NCI-H1092 treated with DMSO at 0.1 percent for 48 hours (cell line): ENCODE results near the gene PARN.
"Not testable (repeated sequence)": the region's sequence is repeated elsewhere in the genome, so short reads cannot be mapped to it uniquely, and the experiment has no call there.

Experiments
- DNase-seq: peaks from one replicate; lab custom pipeline; 2025; lab: John Stamatoyannopoulos, UW

Gene PARN

GRCh38 chr16:14437426-14437825 is 192.6 kb downstream of the PARN start:
- DNase-seq: no peak

DNA sequence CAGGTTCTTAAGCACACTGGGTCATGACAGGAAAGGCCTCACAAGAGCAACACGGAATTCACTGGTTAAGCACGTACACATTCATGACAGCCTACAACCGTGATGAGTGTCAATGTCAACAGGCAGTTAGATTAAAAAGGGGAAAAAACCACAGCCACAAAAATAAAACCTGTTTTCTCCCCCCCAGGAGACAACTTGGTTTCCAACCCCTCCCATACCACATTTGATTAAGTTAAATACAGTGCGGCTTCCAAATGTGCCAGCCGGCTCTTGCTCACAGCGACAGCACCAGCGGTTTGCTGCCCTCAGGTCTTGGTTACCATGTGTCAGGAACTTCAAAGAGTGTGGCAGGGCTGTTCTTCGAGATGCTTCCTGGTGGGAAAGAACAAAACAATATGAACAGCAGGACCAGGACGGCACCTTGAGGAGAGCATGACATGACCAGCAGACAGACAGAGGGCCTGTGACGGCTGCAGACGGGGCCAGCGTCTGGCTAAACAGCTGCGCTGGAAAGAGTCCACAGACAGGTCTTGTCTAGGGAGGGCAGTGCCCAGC is 193.6 kb downstream of the PARN start:
- DNase-seq: no peak

DNA sequence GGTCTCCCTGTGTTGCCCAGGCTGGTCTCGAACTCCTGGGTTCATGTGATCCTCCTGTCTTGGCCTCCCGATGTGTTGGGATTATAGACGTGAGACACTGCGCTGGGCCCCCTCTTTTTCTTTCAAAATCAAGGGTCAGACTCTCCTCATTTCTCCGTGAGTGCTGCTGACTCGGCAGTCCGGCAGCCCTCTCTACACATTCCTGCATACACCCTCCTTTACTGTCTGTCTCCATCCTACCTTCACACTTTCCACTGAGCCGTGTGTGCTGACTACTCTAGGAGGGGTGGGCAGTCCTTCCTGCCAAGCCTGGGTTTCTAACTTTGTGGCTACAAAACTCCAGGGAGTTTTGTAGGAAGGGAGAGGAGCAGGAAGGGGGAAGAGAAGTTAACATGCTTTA is 195.2 kb downstream of the PARN start:
- no peak for DNase-seq

DNA sequence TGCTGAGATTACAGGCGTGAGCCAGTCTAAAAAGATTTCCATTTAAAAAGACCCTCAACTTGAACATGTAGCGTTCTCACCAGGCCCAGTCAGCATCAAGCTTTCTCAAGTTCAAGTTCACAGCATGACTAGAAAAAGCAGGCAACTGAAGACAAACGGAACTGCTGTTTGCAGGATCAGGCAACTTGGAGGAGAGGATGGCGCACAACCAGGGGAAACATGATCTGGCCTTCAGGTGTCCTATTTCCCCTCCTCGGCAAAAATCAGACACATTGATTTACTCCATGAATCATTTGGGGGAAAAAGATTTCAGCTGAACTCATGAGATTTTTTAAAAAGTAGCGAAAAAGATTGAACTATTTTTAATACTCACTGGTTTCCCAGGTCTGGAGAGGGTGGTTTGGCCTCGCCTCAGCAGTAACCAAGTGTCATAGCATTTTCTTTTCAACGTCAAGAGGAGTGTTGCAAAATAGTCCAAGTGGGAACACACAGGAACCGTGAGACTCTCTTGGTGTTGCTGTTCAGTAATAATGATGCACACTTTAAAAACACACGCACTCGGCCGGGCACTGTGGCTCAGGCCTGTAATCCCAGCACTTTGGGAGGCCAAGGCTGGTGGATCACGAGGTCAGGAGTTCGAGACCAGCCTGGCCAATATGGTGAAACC is 201.0 kb downstream of the PARN start:
- DNase-seq: not testable (repeated sequence)

GRCh38 chr16:14428043-14428442 is 202.0 kb downstream of the PARN start:
- DNase-seq: no peak

GRCh38 chr16:14427371-14427948 is 202.6 kb downstream of the PARN start:
- no peak for DNase-seq

- no peak for DNase-seq
These were observed 205.5 kb downstream of the PARN start for GRCh38 chr16:14424595-14424994.

- no peak for DNase-seq
These were observed 206.7 kb downstream of the PARN start for GRCh38 chr16:14423344-14423743.

DNA sequence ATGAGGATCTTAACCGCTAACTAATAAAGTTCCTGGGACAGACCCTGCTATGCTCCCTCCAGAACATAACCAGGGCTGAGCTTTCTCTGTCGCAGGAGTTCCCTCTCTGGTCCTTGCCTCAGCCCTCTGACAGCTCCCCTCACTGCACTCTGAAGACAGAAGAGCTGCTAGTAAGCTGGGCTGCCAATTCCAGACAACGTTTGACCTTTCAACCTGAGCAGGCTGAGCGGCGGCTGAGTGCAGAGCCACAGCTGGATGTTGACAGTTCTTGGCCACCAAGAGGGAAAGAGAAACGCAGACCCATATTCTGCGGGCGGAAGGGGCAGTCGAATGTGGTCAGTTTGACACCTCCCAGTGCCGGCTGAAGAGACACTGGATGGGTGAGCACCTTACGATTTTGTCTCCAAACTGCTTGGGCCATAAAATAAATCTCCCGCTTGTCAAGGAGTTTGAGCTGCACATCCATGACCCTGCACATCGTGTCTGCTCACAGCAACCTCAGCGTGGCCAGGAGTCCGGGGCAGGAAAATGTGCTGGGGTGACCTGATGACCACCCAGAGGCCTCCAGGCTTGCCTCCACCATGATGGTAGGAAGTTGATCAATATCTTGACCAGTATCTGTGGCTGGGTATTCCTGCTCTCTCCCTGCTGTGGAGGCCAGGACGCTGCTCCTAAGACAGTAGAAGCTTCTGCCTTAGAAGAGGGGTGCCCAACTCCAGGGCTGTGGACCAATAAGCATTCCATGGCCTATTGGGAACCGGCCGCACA is 209.2 kb downstream of the PARN start:
- no peak for DNase-seq

GRCh38 chr16:14420243-14420642 is 209.8 kb downstream of the PARN start:
- not testable (repeated sequence) for DNase-seq

- no peak for DNase-seq
These were observed 210.2 kb downstream of the PARN start for GRCh38 chr16:14419817-14420216.

DNA sequence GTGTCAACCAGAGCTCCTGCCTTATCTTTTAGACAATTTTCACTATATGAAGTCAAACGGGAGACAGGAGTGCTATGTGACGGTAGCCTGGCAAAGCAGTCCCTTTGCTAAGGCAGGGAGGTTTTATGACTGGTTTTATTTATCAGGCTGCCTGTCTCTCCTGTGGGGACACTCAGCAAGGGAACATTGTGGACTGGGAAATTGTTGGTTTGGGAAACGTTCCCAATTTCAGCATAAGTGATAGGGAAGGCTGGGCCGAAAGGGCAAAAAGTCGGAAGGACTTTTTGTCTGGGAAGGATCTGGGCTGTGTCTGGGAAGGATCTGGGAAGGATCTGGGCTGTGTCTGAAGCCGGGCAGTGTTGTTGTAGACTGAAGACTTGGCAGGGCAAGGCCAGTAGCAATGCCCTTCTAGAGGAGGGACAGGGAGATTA is 211.2 kb downstream of the PARN start:
- no peak for DNase-seq

DNA sequence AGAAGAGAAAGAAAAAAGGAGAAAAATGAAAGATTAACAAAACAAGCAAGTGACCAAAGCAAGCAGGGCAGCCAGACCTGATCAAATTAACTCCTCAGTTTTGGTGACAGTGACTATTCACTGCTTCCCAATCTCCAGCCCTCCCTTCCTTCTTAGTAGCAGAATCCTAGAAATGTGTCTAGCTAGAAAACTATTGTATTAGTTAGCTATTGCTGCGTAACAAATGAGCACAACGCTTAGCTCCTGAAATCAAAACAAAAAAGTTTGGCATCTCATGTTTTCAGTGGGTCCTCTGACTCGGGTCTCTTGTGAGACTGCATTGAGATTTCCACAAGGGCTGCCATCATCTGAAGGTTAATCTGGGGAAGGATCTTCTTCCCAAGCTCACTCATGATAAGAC is 213.9 kb downstream of the PARN start:
- DNase-seq: no peak

DNA sequence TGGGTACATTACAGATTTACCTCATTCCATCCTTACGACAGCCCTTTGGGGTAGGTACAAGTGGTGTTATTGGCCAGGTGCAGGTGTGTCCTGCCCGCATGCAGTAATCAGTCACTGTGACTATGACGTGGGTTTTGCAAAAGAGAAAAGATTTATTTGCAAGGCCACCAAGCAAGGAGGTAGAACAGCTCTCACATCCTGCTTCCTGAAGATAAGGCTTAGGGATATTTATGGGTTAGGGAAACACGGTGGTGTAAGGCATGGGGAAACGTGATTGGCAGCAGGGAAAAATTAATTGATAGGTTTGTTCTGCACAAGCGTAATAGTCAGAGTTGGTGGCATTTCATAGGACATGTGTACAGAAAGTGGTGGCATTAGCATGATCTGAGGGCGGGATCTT is 214.8 kb downstream of the PARN start:
- no peak for DNase-seq

DNA sequence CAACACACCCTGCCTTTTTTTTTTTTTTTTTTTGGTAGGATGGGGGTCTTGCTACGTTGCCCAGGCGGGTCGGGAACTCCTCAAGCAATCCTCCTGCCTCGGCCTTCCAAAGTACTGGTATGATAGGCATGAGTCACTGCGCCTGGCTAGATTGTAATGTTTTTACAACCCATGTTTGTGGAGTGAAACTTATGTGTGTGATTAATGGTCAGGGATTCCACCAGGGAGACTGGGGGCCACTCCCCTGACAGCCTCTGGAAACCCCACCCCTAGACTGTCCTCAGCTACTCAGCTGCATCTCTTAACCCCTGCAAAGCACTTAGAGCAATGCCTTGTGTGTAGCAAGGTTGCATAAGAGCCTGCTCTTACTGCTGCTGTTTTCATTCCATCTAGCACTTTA is 220.5 kb downstream of the PARN start:
- no peak for DNase-seq

DNA sequence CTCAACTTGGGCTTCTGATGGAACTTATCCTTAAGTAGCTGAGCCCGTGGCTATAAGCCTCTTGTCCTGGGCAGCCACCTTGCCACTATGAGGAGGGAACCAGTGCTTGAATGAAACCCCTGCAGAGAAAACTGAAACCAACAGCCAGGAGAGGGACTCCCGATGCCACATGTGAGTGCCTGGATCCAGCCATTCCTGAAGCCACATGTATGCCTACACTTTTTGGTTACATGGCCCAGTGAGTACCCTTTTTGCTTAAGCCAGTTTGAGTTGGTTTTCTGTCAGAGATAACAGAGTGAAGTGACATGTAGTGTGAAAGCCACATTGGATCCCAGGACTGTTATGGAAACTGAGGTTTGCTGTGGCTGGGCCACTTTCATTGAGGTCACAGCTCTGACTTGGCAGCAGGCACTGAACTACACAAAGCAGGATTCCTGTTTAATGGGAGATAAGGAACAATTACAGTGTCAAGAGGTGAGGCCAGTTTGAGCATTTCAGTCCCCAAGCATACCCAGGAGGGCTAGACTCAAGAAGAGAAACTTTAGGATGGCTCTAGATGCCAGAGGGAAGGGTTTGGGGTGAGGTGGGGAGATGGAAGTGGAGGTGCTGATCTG is 222.2 kb downstream of the PARN start:
- DNase-seq: no peak

DNA sequence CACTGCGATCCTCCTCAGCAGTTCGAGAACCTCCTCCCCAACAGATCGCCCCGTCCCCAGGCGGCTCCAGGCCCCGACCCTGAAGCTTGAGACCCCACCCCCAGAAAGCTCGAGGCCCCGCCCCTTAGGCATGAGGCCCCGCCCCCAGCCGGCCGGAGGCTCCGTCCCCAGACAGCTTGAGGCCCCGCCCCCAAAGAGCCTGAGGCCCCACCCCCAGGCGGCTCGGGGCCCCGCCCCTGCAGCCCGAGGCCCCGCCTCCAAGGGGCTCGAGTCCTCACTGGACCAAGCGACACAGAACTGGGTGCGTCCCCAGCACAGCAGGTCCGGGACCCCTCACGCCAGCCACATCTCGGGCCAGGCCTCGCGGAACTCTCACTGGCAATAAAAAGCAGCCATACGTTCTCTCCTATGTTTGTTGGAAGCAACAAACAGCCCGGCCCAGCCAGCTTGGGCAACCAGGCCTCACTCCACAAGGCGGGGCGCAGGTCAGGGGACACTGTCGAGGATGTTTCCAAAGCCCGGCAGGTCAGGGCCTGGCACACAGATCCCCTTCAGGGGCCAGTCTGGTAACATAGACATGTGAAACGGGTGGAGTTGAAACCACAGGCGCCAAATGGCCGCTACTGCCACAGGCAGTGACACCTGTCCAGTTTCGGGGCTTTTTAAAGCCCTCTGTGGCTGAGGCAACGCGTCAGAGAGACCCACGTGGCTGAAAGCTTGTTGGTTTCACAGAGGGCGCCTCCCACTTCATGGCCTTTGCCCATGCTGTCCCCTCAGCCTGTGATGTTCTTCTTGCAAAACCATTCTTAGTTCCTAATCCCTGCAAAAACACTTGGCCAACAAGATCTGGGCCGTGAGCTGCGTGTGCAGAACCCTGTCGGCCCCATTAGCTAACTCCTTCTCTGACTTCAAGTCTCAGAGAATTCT is 224.2 kb downstream of the PARN start:
- no peak for DNase-seq

GRCh38 chr16:14403001-14403389 is 227.1 kb downstream of the PARN start:
- DNase-seq: not testable (repeated sequence)

DNA sequence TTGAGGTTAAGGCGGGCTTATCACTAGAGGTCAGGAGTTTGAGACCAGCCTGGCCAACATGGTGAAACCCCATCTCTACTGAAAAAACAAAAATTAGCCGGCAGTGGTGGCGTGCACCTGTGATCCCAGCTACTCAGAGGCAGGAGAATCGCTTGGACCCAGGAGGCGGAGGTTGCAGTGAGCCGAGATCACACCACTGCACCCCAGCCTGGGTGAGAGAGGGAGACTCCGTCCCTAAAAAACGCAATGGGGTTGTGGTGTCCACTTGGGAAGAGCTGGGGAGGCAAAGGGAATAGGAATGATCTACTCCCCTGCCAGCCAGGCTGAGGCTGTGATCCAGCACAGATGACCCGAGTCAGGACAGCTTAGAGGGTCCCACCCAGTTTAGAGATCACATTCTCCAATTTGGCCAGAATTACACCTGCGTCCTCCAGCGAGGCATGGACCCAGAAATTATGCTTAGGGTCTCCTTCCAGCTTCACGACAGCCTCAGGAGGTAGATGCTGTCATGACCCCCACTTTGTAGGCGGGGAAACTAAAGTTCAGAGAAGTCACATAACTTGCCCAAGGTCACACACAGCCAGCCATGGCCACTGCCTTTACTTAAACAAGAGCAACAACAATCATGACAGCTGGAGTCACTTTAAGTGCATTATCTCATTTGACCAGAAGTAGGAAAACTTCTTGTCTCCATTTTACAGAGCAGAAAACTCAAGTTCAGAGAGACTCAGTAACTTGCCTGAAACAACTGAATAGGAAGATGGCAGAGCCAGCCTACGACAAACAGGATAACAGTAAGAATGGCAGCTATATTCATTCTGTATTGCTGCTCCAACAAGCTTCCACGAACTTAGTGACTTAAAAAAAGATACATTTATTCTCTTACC is 227.7 kb downstream of the PARN start:
- not testable (repeated sequence) for DNase-seq

DNA sequence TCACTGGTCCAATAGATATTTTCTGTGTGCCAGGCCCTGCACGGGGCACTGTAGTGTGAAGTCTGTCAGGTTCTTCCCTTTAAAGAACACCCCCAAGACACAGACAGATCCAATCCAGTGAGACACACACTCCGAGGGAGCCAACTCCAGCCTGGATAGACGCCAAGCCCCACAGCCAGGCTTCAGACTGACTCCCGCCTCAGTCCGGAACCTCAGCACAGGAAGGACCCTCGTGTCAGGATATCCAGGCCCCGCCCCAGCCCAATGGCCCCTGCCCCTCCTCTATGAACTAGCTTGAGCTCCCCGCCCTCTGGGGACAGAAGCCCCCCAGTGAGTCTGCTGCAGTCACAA is 228.4 kb downstream of the PARN start:
- not testable (repeated sequence) for DNase-seq
